ENCODE measurements around the gene XPO5. TPM values are rescaled to one million over a fixed set of nuclear protein-coding genes. Genes with fewer than 3 reads are reported as not detected.
A peak's percentile ranks its signal among the peaks of the same experiment; 100 is the strongest.

Gene XPO5
- total and polyA plus RNA-seq, 2 of the 4 experiments (the other 2 are of a cell fraction), result 29.0 to 30.1 TPM

DNA sequence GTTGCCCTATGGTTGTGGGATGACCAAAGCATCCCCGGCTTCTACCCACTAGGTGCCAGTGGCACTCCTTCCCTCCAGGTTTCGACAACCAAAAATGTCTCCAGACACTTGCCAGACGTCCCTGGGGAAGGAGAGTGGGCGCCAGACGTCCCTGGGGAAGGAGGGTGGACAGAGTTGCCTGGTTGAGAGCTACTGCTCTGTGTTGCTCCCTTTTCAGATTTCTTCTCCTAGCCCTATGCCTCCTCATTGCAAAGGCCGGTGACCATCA, 78.8 kb downstream of the XPO5 start:
- peak overlapping the region; percentile 17; the same call in 1 of the 2 replicates for H3K14ac ChIP-seq (replicated peaks; ENCODE audit: low read depth, low read length)
- intact Hi-C loops (cut with micrococcal nuclease), result loop anchor here (5.0 kb wide), 1 partner anchor 130 kb away; the partner anchor contains the start of gene ZNF318
- DNase-seq, result no peak
- H2BK5ac ChIP-seq (ENCODE audit: low read depth, low read length, poor library complexity, severe bottlenecking), result peak overlapping the region; percentile 19
- H3K23ac ChIP-seq (ENCODE audit: low read depth, low read length), result no peak overlapping the region; the same call in 1 of the 2 replicates
- TF ChIP-seq FOS (IDR thresholded peaks at IDR 0.05; ENCODE audit: low read depth, low read length), result no peak
- TF ChIP-seq, protein P1, sequence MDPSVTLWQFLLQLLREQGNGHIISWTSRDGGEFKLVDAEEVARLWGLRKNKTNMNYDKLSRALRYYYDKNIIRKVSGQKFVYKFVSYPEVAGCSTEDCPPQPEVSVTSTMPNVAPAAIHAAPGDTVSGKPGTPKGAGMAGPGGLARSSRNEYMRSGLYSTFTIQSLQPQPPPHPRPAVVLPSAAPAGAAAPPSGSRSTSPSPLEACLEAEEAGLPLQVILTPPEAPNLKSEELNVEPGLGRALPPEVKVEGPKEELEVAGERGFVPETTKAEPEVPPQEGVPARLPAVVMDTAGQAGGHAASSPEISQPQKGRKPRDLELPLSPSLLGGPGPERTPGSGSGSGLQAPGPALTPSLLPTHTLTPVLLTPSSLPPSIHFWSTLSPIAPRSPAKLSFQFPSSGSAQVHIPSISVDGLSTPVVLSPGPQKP (IDR thresholded peaks at IDR 0.05; ENCODE audit: borderline replicate concordance, low read depth, low read length), result no peak
- no peak for TF ChIP-seq SMC3 (IDR thresholded peaks at IDR 0.05; ENCODE audit: low read depth, low read length)
- TF ChIP-seq, protein P2, sequence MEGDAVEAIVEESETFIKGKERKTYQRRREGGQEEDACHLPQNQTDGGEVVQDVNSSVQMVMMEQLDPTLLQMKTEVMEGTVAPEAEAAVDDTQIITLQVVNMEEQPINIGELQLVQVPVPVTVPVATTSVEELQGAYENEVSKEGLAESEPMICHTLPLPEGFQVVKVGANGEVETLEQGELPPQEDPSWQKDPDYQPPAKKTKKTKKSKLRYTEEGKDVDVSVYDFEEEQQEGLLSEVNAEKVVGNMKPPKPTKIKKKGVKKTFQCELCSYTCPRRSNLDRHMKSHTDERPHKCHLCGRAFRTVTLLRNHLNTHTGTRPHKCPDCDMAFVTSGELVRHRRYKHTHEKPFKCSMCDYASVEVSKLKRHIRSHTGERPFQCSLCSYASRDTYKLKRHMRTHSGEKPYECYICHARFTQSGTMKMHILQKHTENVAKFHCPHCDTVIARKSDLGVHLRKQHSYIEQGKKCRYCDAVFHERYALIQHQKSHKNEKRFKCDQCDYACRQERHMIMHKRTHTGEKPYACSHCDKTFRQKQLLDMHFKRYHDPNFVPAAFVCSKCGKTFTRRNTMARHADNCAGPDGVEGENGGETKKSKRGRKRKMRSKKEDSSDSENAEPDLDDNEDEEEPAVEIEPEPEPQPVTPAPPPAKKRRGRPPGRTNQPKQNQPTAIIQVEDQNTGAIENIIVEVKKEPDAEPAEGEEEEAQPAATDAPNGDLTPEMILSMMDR (conservative IDR thresholded peaks at IDR 0.05; ENCODE audit: low read depth, low read length), result no peak
- no peak for TF ChIP-seq MAFK (IDR thresholded peaks at IDR 0.05; ENCODE audit: low read depth, low read length)
- TF ChIP-seq BHLHE40 (IDR thresholded peaks at IDR 0.05; ENCODE audit: low read depth, low read length), result no peak
- TF ChIP-seq, protein P3, sequence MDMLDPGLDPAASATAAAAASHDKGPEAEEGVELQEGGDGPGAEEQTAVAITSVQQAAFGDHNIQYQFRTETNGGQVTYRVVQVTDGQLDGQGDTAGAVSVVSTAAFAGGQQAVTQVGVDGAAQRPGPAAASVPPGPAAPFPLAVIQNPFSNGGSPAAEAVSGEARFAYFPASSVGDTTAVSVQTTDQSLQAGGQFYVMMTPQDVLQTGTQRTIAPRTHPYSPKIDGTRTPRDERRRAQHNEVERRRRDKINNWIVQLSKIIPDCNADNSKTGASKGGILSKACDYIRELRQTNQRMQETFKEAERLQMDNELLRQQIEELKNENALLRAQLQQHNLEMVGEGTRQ (IDR thresholded peaks at IDR 0.05; ENCODE audit: low read depth, low read length), result no peak
- no peak for TF ChIP-seq RFX5 (IDR thresholded peaks at IDR 0.05; ENCODE audit: low read depth, low read length)
- no peak for TF ChIP-seq RAD21 (IDR thresholded peaks at IDR 0.05; ENCODE audit: low read length)
- TF ChIP-seq CHD1 (IDR thresholded peaks at IDR 0.05; ENCODE audit: low read depth, low read length), result no peak
- no peak for TF ChIP-seq NFE2L2 (IDR thresholded peaks at IDR 0.05; ENCODE audit: low read depth, low read length)
- no peak for TF ChIP-seq MXI1 (IDR thresholded peaks at IDR 0.05; ENCODE audit: borderline replicate concordance, low read depth, low read length)
- H3K4me3 ChIP-seq (ENCODE audit: insufficient read depth, low read depth, low read length), result no peak overlapping the region
- H3K9me3 ChIP-seq (ENCODE audit: control insufficient read depth, insufficient read depth, low read length), result no peaks in the 10 kb centered on the region
- peaks cover 42% of the 10 kb centered on the region for H3K4me1 ChIP-seq (ENCODE audit: control insufficient read depth, insufficient read depth, low read length)
- peak overlapping the region; percentile 80 for H2AK9ac ChIP-seq (replicated peaks; ENCODE audit: low read depth, low read length, poor library complexity)
- H4K20me1 ChIP-seq (ENCODE audit: insufficient read depth, low read length), result peaks cover 22% of the 10 kb centered on the region; the same call in 1 of the 2 replicates
- H3K9me1 ChIP-seq (ENCODE audit: insufficient read depth, low read length), result peaks cover 30% of the 10 kb centered on the region
- H3K9ac ChIP-seq (ENCODE audit: low read depth, low read length), result no peak overlapping the region; the same call in 1 of the 2 replicates
- H2BK120ac ChIP-seq (ENCODE audit: low read depth, low read length), result 0 out of 2 replicates have a peak overlapping the region, but pooled peaks have one; percentile 0
- peaks cover 29 to 55% of the 10 kb centered on the region in 2 experiments for H3K79me1 ChIP-seq (ENCODE audit: low read depth in 1 of 2, low read length in 2 of 2)
- H2AFZ ChIP-seq (replicated peaks; ENCODE audit: low read length, poor library complexity), result no peak overlapping the region
- H3K56ac ChIP-seq (ENCODE audit: extremely low read depth, insufficient read depth, low read length), result no peak overlapping the region
- peak overlapping the region; percentile 76; the same call in 1 of the 2 replicates for H2AK5ac ChIP-seq (ENCODE audit: low read depth, low read length)
- no peak overlapping the region for H2BK20ac ChIP-seq (ENCODE audit: low read depth, low read length)
- H3K36me3 ChIP-seq (ENCODE audit: control insufficient read depth, insufficient read depth, low read length), result peaks cover 30% of the 10 kb centered on the region
- peak overlapping the region; percentile 63 for H3K4ac ChIP-seq (ENCODE audit: low read depth, low read length)
- H4K5ac ChIP-seq (ENCODE audit: low read depth, low read length), result no peak overlapping the region; the same call in 1 of the 2 replicates
- H4K91ac ChIP-seq (ENCODE audit: insufficient read depth, low read depth, low read length), result no peak overlapping the region
- peak overlapping the region in 1 of 2 experiments; percentile 63; a peak in 1 of 4 replicates for H4K8ac ChIP-seq (ENCODE audit: low read depth in 2 of 2, low read length in 2 of 2)
- no TSS peak for BruUV-seq (replicated peaks)
- in situ Hi-C loops (cut with MboI; ENCODE audit: low sequenced_read_pairs), result loop anchor here (5.0 to 10.0 kb wide), 2 partner anchors 35 to 52 kb away; no protein-coding TSS in a partner anchor
- no peak overlapping the region for H3K18ac ChIP-seq (ENCODE audit: low read depth, low read length)
- no peak overlapping the region for H2BK15ac ChIP-seq (ENCODE audit: low read depth, low read length)
- dilution Hi-C loops (cut with HindIII; ENCODE audit: low sequenced_read_pairs, unreplicated experiment), result no loop called here
- 100% methylated on average over 1 of the region's 6 CpGs; no CpG with 5 or more reads in 1 of the 2 experiments for WGBS, 2 experiments (ENCODE audit: extremely low coverage in 2 of 2, insufficient read length in 1 of 2)
- H3K4me2 ChIP-seq (ENCODE audit: low read depth, low read length), result no peak overlapping the region
- H3K27me3 ChIP-seq (ENCODE audit: control insufficient read depth, insufficient read depth, low read length), result no peaks in the 10 kb centered on the region
- no peak overlapping the region for H3K27ac ChIP-seq (ENCODE audit: insufficient read depth, low read length)
- ChIA-PET CTCF (interaction anchor here (0.7 to 3.3 kb wide), 3 partner anchors 10 to 22 kb away, joined by 3 to 17 read pairs (median 4); no protein-coding TSS in a partner anchor), POLR2A (ENCODE audit: unreplicated experiment) (no interaction called here)
- ATAC-seq (ENCODE audit: low read depth), result no peak
